ENCODE data around the gene ADSS1.

DNA sequence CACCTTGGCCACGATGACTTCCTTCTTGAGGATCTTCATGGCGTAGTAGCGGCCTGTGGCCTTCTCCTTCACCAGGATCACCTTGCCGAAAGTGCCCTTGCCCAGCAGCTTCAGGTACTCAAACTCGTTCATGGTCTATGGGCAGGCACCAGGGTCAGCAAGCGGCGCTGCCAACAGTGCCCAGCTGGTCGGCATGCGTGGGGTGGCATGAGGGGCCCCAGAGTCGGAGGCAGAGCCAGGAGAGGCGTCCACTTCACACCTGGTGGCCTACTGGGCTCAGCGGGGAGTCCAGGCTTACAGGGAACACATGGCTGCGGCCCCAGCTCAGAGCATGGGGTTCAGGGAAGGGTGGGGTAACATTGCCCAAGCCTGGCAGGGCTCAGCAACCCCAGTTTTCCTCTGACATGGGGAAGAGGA, 51.1 kb downstream of the ADSS1 start:
- TF ChIP-seq POLR2AphosphoS5 (IDR thresholded peaks at IDR 0.05; ENCODE audit: low read depth, low read length) (no peak), SIN3A (IDR thresholded peaks at IDR 0.05; ENCODE audit: borderline replicate concordance, insufficient read depth, low read length) (no peak), TAF1 (IDR thresholded peaks at IDR 0.05; ENCODE audit: borderline replicate concordance, insufficient read depth, low read length) (no peak), FOXP2 (optimal IDR thresholded peaks at IDR 0.05; ENCODE audit: borderline replicate concordance, extremely low read depth, extremely low read length, insufficient read depth) (no peak)
- TF ChIP-seq, protein P1, sequence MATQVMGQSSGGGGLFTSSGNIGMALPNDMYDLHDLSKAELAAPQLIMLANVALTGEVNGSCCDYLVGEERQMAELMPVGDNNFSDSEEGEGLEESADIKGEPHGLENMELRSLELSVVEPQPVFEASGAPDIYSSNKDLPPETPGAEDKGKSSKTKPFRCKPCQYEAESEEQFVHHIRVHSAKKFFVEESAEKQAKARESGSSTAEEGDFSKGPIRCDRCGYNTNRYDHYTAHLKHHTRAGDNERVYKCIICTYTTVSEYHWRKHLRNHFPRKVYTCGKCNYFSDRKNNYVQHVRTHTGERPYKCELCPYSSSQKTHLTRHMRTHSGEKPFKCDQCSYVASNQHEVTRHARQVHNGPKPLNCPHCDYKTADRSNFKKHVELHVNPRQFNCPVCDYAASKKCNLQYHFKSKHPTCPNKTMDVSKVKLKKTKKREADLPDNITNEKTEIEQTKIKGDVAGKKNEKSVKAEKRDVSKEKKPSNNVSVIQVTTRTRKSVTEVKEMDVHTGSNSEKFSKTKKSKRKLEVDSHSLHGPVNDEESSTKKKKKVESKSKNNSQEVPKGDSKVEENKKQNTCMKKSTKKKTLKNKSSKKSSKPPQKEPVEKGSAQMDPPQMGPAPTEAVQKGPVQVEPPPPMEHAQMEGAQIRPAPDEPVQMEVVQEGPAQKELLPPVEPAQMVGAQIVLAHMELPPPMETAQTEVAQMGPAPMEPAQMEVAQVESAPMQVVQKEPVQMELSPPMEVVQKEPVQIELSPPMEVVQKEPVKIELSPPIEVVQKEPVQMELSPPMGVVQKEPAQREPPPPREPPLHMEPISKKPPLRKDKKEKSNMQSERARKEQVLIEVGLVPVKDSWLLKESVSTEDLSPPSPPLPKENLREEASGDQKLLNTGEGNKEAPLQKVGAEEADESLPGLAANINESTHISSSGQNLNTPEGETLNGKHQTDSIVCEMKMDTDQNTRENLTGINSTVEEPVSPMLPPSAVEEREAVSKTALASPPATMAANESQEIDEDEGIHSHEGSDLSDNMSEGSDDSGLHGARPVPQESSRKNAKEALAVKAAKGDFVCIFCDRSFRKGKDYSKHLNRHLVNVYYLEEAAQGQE (IDR thresholded peaks at IDR 0.05; ENCODE audit: insufficient read depth in 1 of 2, low read depth in 2 of 2, low read length in 2 of 2): no peak
